ENCODE results near the gene VAPA. TPM values are rescaled to one million over a fixed set of nuclear protein-coding genes. Genes with fewer than 3 reads are reported as not detected.

Gene VAPA
- 100 to 1,000 TPM; 188 to 221 (median 209) TPM for total RNA-seq

DNA sequence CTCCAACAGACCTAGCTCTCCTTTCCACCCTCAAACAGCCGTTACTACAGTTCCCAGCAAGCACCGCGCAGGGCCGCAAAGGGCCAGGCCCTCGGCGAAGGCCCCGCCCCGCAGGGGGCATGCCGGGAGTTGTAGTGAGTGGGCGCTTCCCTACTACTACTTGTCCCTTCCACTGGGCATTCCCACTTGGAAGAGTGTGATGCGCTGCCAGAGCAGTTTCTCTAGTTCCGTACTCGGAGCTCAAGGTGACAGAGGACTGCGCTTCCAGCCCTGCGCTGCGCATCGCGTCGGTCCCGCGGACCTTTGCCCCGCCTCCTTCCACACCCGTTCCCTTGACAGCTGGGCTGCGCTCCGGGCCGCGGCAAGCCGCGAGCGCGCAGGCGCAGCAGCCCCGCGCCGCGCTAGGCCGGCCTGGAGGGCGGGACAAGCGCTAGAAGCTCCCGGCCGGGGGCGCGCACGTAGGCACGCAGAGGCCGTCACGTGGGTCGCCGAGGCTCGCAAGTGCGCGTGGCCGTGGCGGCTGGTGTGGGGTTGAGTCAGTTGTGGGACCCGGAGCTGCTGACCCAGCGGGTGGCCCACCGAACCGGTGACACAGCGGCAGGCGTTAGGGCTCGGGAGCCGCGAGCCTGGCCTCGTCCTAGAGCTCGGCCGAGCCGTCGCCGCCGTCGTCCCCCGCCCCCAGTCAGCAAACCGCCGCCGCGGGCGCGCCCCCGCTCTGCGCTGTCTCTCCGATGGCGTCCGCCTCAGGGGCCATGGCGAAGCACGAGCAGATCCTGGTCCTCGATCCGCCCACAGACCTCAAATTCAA, at the start of gene VAPA:
TSS of gene VAPA (plus strand) at position 491 of the 808 bp plus-strand sequence. CDS start at position 732, 241 bp downstream.
- intact Hi-C loops (cut with DNase I; ENCODE audit: low total_unique reads): no loop called here
- TF ChIP-seq, protein P1, sequence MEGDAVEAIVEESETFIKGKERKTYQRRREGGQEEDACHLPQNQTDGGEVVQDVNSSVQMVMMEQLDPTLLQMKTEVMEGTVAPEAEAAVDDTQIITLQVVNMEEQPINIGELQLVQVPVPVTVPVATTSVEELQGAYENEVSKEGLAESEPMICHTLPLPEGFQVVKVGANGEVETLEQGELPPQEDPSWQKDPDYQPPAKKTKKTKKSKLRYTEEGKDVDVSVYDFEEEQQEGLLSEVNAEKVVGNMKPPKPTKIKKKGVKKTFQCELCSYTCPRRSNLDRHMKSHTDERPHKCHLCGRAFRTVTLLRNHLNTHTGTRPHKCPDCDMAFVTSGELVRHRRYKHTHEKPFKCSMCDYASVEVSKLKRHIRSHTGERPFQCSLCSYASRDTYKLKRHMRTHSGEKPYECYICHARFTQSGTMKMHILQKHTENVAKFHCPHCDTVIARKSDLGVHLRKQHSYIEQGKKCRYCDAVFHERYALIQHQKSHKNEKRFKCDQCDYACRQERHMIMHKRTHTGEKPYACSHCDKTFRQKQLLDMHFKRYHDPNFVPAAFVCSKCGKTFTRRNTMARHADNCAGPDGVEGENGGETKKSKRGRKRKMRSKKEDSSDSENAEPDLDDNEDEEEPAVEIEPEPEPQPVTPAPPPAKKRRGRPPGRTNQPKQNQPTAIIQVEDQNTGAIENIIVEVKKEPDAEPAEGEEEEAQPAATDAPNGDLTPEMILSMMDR (IDR thresholded peaks at IDR 0.05): no peak
- peak in 1 of 2 donors; percentile 93 for TF ChIP-seq POLR2A (IDR thresholded peaks at IDR 0.05)
- peak within 1 kb of the TSS; percentile 100 for H3K4me3 ChIP-seq (ENCODE audit: low read depth, poor library complexity, severe bottlenecking)
- peak; percentile 92 to 99 for DNase-seq (ENCODE audit: low spot score in 2 of 2)
- 0 to 2% methylated on average over 11 to 43 of the region's 87 CpGs for WGBS, 2 donors

DNA sequence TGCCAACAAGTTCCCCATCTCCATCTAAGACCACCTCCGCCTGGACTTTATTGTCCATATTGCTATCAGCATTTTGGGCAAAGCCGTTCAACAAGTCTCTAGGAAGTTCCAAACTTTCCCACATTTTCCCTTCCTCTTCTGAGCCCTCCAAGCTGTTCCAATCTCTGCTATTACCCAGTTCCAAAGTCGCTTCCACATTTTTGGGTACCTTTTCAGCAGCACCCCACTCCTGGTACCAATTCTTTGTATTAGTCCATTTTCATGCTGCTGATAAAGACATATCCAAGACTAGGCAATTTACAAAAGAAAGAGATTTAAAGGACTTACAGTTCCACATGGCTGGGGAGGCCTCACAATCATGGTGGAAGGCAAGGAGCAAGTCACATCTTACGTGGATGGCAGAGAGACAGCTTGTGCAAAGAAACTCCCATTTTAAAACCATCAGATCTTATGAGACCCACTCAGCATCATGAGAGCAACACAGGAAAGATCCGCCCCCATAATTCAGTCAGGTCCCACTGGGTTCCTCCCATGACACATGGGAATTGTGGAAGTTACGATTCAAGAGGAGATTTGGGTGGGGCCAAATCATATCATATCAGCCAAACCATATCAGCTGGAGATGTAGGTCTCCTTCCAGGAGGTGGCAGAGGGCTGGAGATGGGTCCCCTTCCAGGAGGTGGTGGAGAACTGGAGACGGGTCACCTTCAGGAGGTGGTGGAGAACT, 47.9 kb upstream of the VAPA start:
- H3K4me3 ChIP-seq (ENCODE audit: low read depth, poor library complexity, severe bottlenecking): no peak overlapping the region
- TF ChIP-seq, protein P1 (IDR thresholded peaks at IDR 0.05): no peak
- TF ChIP-seq POLR2A (IDR thresholded peaks at IDR 0.05): no peak
- intact Hi-C loops (cut with DNase I; ENCODE audit: low total_unique reads): no loop called here
- WGBS, 2 donors: 94 to 96% methylated on average over 7 of the region's 7 CpGs
- no peak for DNase-seq (ENCODE audit: low spot score in 2 of 2)

DNA sequence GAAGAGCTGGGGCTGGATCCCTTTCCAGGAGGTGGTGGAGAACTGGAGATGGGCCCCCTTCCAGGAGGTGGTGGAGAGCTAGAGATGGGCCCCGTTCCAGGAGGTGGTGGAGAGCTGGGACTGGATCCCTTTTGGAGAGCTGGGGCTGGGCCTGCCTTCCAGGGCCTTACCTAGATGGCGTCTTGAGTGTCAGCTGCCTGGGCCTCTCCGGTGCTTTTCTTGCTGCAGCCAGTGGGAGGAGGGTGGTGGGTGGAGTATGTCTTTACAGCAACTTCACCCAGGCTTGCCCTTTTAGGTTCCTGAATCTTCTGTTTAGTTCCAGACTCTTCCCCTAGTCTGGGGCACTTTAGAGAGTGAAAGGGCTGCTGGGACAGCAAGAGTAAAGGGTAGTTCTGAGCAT, 47.2 kb upstream of the VAPA start:
- WGBS, 2 donors: 84 to 100% methylated on average over 2 to 3 of the region's 3 CpGs
- DNase-seq (ENCODE audit: low spot score in 2 of 2): no peak
- H3K4me3 ChIP-seq (ENCODE audit: low read depth, poor library complexity, severe bottlenecking): no peak overlapping the region
- TF ChIP-seq, protein P1 (IDR thresholded peaks at IDR 0.05): no peak
- TF ChIP-seq POLR2A (IDR thresholded peaks at IDR 0.05): no peak
- intact Hi-C loops (cut with DNase I; ENCODE audit: low total_unique reads): no loop called here

- no peak for TF ChIP-seq POLR2A (IDR thresholded peaks at IDR 0.05)
- TF ChIP-seq, protein P1 (IDR thresholded peaks at IDR 0.05): no peak
- WGBS, 2 donors: 78 to 90% methylated on average over 4 of the region's 4 CpGs
- intact Hi-C loops (cut with DNase I; ENCODE audit: low total_unique reads): no loop called here
- no peak overlapping the region for H3K4me3 ChIP-seq (ENCODE audit: low read depth, poor library complexity, severe bottlenecking)
- DNase-seq (ENCODE audit: low spot score in 2 of 2): no peak
Observed at GRCh38 chr18:9867071-9867594, 46.7 kb upstream of the VAPA start.

DNA sequence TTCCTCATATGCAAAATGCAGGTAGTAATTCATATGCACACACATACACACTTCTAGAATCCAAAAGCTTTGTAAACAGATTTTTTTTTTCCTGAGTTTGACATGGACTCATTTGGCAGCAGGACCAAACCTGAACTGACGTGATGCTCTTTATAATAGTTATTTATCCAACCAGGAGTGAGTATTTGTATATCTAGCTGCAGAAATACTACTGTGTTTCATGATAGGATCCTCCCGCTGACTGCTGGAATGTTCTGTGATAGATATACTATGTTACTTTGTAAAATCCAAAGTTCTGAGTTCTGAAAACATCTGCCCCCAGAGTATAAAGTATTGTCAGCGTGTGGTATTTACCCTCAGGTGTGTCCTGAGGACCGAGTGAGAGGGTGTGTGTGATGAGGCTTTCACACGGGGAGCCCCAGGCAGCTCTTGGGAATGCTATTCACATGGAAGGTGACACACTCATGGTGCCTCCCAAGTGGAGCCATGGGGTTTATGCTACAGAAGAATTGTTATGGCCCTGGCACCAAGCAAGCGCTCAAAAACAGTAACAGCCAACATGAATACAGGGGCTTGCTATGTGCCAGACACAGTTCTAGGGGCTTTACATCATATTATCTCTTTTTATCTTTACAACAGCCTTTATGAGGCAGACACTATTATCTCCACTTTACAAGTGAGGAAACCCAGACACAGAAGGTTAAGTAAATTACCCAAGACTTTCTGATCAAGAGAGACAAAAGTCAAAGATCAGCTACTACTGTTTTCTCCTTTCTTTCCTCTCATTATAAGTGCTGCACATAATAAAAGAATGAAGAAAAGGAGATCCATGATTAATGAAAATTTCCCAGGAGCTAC, 44.7 kb upstream of the VAPA start:
- no peak overlapping the region for H3K4me3 ChIP-seq (ENCODE audit: low read depth, poor library complexity, severe bottlenecking)
- no peak for DNase-seq (ENCODE audit: low spot score in 2 of 2)
- intact Hi-C loops (cut with DNase I; ENCODE audit: low total_unique reads): no loop called here
- WGBS, 2 donors: 60% methylated on average over 6 of the region's 6 CpGs
- no peak for TF ChIP-seq POLR2A (IDR thresholded peaks at IDR 0.05)
- TF ChIP-seq, protein P1 (IDR thresholded peaks at IDR 0.05): no peak

All from lower leg skin (tissue), 4 donors.